Measurements from ENCODE around the gene PLD6. TPM values are rescaled to one million over a fixed set of nuclear protein-coding genes. Genes with fewer than 3 reads are reported as not detected.

Gene PLD6
- total RNA-seq, 1 experiment from 2014 or later: 2.9 TPM

DNA sequence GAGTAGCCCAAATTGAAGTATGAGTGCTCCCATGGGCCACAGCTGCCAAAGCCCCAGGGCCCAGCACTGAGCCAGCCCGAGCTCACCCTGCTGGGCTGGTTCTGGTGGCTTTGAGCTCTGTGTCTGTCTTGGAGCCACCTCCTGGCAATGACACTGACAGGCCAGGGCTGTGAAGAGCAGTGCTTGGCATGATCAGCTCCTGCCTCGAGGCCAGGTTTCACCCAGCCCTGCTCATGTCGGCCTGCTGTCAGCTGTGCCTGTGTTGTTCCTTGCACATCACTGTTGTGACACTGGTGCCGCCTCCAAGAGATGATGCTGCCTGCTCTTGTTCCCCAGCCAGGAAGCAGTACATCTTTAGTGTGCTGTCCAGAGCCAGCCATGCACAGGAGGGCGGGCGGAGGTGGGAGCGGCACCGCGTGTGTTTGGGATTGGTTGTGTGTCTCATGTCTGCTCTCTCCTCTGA, 26.0 kb downstream of the PLD6 start:
- CTCF ChIA-PET: no interaction called here
- no TSS peak for BruUV-seq (replicated peaks)
- intact Hi-C loops (cut with micrococcal nuclease; ENCODE audit: unreplicated experiment): no loop called here
- no peak for DNase-seq
- Mint-ChIP-seq H3K9me3 (ENCODE audit: low read depth, unreplicated experiment) (no peaks in the 10 kb centered on the region), H3K4me3 (ENCODE audit: low read depth, unreplicated experiment) (no peak overlapping the region), H3K27me3 (ENCODE audit: unreplicated experiment) (no peaks in the 10 kb centered on the region), H3K27ac (ENCODE audit: unreplicated experiment) (no peak overlapping the region), H3K36me3 (ENCODE audit: insufficient read depth, unreplicated experiment) (peaks cover 55% of the 10 kb centered on the region), H3K4me1 (ENCODE audit: low read depth, unreplicated experiment) (peaks cover 1% of the 10 kb centered on the region)
- TF ChIP-seq, protein P1, sequence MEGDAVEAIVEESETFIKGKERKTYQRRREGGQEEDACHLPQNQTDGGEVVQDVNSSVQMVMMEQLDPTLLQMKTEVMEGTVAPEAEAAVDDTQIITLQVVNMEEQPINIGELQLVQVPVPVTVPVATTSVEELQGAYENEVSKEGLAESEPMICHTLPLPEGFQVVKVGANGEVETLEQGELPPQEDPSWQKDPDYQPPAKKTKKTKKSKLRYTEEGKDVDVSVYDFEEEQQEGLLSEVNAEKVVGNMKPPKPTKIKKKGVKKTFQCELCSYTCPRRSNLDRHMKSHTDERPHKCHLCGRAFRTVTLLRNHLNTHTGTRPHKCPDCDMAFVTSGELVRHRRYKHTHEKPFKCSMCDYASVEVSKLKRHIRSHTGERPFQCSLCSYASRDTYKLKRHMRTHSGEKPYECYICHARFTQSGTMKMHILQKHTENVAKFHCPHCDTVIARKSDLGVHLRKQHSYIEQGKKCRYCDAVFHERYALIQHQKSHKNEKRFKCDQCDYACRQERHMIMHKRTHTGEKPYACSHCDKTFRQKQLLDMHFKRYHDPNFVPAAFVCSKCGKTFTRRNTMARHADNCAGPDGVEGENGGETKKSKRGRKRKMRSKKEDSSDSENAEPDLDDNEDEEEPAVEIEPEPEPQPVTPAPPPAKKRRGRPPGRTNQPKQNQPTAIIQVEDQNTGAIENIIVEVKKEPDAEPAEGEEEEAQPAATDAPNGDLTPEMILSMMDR (IDR thresholded peaks at IDR 0.05; ENCODE audit: unreplicated experiment): no peak

DNA sequence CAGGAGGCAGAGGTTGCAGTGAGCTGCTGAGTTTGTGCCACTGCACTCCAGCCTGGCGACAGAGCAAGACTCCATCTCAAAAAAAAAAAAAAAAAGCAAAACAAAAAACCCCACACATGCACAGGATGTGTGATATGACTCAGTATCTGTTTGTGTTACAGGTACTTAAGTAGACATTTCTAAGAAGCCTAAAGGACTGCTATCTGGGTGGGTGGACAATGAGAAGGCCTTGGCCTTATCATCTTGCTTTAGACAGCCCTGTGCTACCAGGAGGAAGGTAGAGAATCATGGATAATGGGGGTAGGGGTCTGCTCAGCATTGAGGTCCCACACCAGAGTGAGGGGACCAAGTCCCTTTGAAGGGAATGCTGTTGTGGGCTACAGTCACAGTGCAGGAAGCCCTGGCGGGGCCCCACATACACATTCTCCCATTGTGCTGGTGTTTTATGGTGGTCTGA, 26.7 kb downstream of the PLD6 start:
- H3K27me3 Mint-ChIP-seq (ENCODE audit: unreplicated experiment): no peaks in the 10 kb centered on the region
- H3K9me3 Mint-ChIP-seq (ENCODE audit: low read depth, unreplicated experiment): no peaks in the 10 kb centered on the region
- CTCF ChIA-PET: no interaction called here
- TF ChIP-seq, protein P1 (IDR thresholded peaks at IDR 0.05; ENCODE audit: unreplicated experiment): no peak
- H3K4me3 Mint-ChIP-seq (ENCODE audit: low read depth, unreplicated experiment): no peak overlapping the region
- H3K27ac Mint-ChIP-seq (ENCODE audit: unreplicated experiment): no peak overlapping the region
- no peak for DNase-seq
- no TSS peak for BruUV-seq (replicated peaks)
- peaks cover 59% of the 10 kb centered on the region for H3K36me3 Mint-ChIP-seq (ENCODE audit: insufficient read depth, unreplicated experiment)
- no peaks in the 10 kb centered on the region for H3K4me1 Mint-ChIP-seq (ENCODE audit: low read depth, unreplicated experiment)
- intact Hi-C loops (cut with micrococcal nuclease; ENCODE audit: unreplicated experiment): no loop called here

DNA sequence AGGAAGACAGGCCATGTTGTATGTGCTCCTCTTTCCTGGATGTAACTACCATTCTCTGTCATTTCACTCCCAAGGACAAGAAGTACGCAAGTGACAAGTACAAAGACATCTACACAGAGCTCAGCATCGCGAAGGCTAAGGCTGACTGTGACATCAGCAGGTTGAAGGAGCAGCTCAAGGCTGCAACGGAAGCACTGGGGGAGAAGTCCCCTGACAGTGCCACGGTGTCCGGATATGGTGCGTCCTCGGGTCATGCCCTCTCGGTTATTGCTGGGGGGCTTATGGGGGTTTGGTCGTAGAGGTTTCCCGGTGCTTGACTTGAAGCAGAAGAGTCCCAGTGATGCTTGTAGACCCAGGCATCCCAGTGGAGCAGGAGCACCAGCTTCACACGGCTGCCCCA, 29.0 kb downstream of the PLD6 start:
- Mint-ChIP-seq H3K9me3 (ENCODE audit: low read depth, unreplicated experiment) (no peaks in the 10 kb centered on the region), H3K36me3 (ENCODE audit: insufficient read depth, unreplicated experiment) (peaks cover 75% of the 10 kb centered on the region), H3K4me3 (ENCODE audit: low read depth, unreplicated experiment) (no peak overlapping the region), H3K4me1 (ENCODE audit: low read depth, unreplicated experiment) (no peaks in the 10 kb centered on the region), H3K27ac (ENCODE audit: unreplicated experiment) (no peak overlapping the region), H3K27me3 (ENCODE audit: unreplicated experiment) (no peaks in the 10 kb centered on the region)
- DNase-seq: no peak
- intact Hi-C loops (cut with micrococcal nuclease; ENCODE audit: unreplicated experiment): no loop called here
- no TSS peak for BruUV-seq (replicated peaks)
- CTCF ChIA-PET: no interaction called here
- TF ChIP-seq, protein P1 (IDR thresholded peaks at IDR 0.05; ENCODE audit: unreplicated experiment): no peak

DNA sequence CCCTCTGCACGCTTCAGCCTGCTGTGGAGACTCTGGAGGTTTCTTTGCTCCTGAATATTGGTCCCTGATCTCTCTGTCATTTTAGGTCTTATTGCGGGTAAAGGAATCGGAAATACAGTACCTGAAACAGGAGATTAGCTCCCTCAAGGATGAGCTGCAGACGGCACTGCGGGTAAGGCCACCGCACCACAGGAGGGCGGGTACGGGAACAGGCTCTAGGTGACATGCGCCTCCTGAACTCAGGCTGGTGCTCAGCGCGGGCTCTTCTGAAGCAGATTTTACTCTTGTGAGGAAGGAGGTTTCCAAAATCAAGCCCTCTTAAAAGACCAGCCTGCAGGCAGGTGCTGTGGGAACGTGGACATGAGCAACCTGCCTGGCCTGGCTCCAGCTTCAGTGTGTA, 29.8 kb downstream of the PLD6 start:
- no TSS peak for BruUV-seq (replicated peaks)
- TF ChIP-seq, protein P1 (IDR thresholded peaks at IDR 0.05; ENCODE audit: unreplicated experiment): no peak
- DNase-seq: no peak
- Mint-ChIP-seq H3K36me3 (ENCODE audit: insufficient read depth, unreplicated experiment) (peaks cover 74% of the 10 kb centered on the region), H3K4me3 (ENCODE audit: low read depth, unreplicated experiment) (no peak overlapping the region), H3K9me3 (ENCODE audit: low read depth, unreplicated experiment) (no peaks in the 10 kb centered on the region), H3K27ac (ENCODE audit: unreplicated experiment) (no peak overlapping the region), H3K4me1 (ENCODE audit: low read depth, unreplicated experiment) (no peaks in the 10 kb centered on the region), H3K27me3 (ENCODE audit: unreplicated experiment) (no peaks in the 10 kb centered on the region)
- intact Hi-C loops (cut with micrococcal nuclease; ENCODE audit: unreplicated experiment): no loop called here
- CTCF ChIA-PET: no interaction called here
